HepG2 (cell line): ENCODE measurements around the gene HAPLN1. TPM values are rescaled to one million over a fixed set of nuclear protein-coding genes. Genes with fewer than 3 reads are reported as not detected.

Experiments
- ARID5B ChIP-seq: IDR thresholded peaks from 2 replicates; pipeline ENCODE4 v1.4.0; 2020; ENCODE audit warnings: mild to moderate bottlenecking, missing genetic modification reagents
- ARNTL ChIP-seq: sonication (generic); formaldehyde crosslinking; IDR thresholded peaks from 2 replicates; pipeline ENCODE4 v1.4.0; 2020; ENCODE audit warnings: mild to moderate bottlenecking, missing genetic modification reagents
- BRF2 ChIP-seq: sonication (generic); formaldehyde crosslinking; IDR thresholded peaks from 2 replicates; pipeline ENCODE4 v1.8.1; 2022; ENCODE audit warnings: mild to moderate bottlenecking, missing genetic modification reagents
- CTCF ChIP-seq: sonication (generic); formaldehyde crosslinking; IDR thresholded peaks from 2 replicates; pipeline ENCODE4 v1.5.0; 2020; ENCODE audit warnings: mild to moderate bottlenecking, missing genetic modification reagents, moderate library complexity
- ELF3 ChIP-seq: IDR thresholded peaks from 2 replicates; pipeline ENCODE4 v1.6.1; 2016; ENCODE audit warnings: missing genetic modification reagents, missing compliant biosample characterization
- FOXA3 ChIP-seq: IDR thresholded peaks from 2 replicates; pipeline ENCODE4 v1.6.1; 2016; ENCODE audit warnings: missing genetic modification reagents, missing compliant biosample characterization
- ISL2 ChIP-seq: sonication (generic); formaldehyde crosslinking; IDR thresholded peaks from 2 replicates; pipeline ENCODE4 v1.5.0; 2020; ENCODE audit warnings: missing genetic modification reagents
- NFKB2 ChIP-seq: sonication (generic); formaldehyde crosslinking; IDR thresholded peaks from 2 replicates; pipeline ENCODE4 v1.4.0; 2020; ENCODE audit warnings: missing genetic modification reagents, borderline replicate concordance
- NR0B2 ChIP-seq: sonication (generic); formaldehyde crosslinking; IDR thresholded peaks from 2 replicates; pipeline ENCODE4 v1.4.0; 2020; ENCODE audit warnings: mild to moderate bottlenecking, missing genetic modification reagents
- SMC3 ChIP-seq: IDR thresholded peaks from 2 replicates; pipeline ENCODE4 v1.6.1; 2011; ENCODE audit warnings: low read length, improper control_type of control experiment
- ZBTB14 ChIP-seq: sonication (generic); formaldehyde crosslinking; IDR thresholded peaks from 2 replicates; pipeline ENCODE4 v1.4.0; 2020; ENCODE audit warnings: missing genetic modification reagents
- ZBTB4 ChIP-seq: sonication (generic); formaldehyde crosslinking; IDR thresholded peaks from 2 replicates; pipeline ENCODE4 v1.4.0; 2020; ENCODE audit warnings: missing genetic modification reagents, mild to moderate bottlenecking, borderline replicate concordance
- ZNF230 ChIP-seq: sonication (generic); formaldehyde crosslinking; IDR thresholded peaks from 2 replicates; pipeline ENCODE4 v1.4.0; 2020; ENCODE audit warnings: mild to moderate bottlenecking, missing genetic modification reagents
- ZNF691 ChIP-seq: sonication (generic); formaldehyde crosslinking; IDR thresholded peaks from 2 replicates; pipeline ENCODE4 v1.4.0; 2020; ENCODE audit warnings: missing genetic modification reagents, low read depth, mild to moderate bottlenecking, borderline replicate concordance
- ZNF891 ChIP-seq: sonication (generic); formaldehyde crosslinking; IDR thresholded peaks from 2 replicates; pipeline ENCODE4 v1.5.0; 2020; ENCODE audit warnings: mild to moderate bottlenecking, missing genetic modification reagents
- ZSCAN12 ChIP-seq: sonication (generic); formaldehyde crosslinking; IDR thresholded peaks from 2 replicates; pipeline ENCODE4 v1.9.0; 2021; ENCODE audit warnings: mild to moderate bottlenecking, missing genetic modification reagents
- polyA plus RNA-seq, 8 experiments: library from polyadenylated mRNA; depleted of rRNA in 3 of 8; stranded (reverse) in 7 of 8; unstranded in 1 of 8; fragments of >200 nt; fragmentation: Illumina TruSeq in 4 of 8; extraction: Trizol in 4 of 8; gene quantifications; 2 replicates each; pipeline versions ENCODE4 v1.2.1 to v1.2.3, GENCODE V29; 2011 to 2016; ENCODE audit warnings: low read depth in 4 of 8, missing spikeins in 1 of 8, mixed read lengths in 1 of 8; ENCODE audit not compliant: insufficient read depth in 1 of 8
- total RNA-seq, 5 experiments: library from RNA; depleted of rRNA; stranded (reverse); fragments of >200 nt; fragmentation: Illumina TruSeq; extraction: Trizol; gene quantifications; 2 replicates each; pipeline ENCODE4 v1.2.3, GENCODE V29; 2016; ENCODE audit warnings: low read depth in 1 of 5

HAPLN1 gene
- total and polyA plus RNA-seq, 2 of the 13 experiments (the other 11 are each of a cell fraction or from before 2014, with no cell fraction given) = not detected

GRCh38 chr5:83718195-83718825, 2.3 kb downstream of the HAPLN1 start (continued):
- TF ChIP-seq NFKB2 (CRISPR knock-in tag) (no peak), NR0B2 (CRISPR knock-in tag) (no peak), ZNF691 (no peak), ZNF230 (CRISPR knock-in tag) (no peak), CTCF (peak; percentile 86), ARNTL (CRISPR knock-in tag) (no peak), ELF3 (CRISPR knock-in tag) (0 out of 2 replicates have a peak, but pooled peaks have one; percentile 21), ARID5B (CRISPR knock-in tag) (0 out of 2 replicates have a peak, but pooled peaks have one; percentile 20), ZBTB14 (no peak), ZNF891 (CRISPR knock-in tag) (no peak), ZBTB4 (CRISPR knock-in tag) (no peak), ISL2 (CRISPR knock-in tag) (no peak), BRF2 (CRISPR knock-in tag) (no peak), ZSCAN12 (CRISPR knock-in tag) (no peak), SMC3 (peak; percentile 84), FOXA3 (CRISPR knock-in tag) (peak; percentile 53; the same call in 1 of the 2 replicates)
